ENCODE data around the gene KAZALD1.

- TF ChIP-seq CTCF (IDR thresholded peaks at IDR 0.05) (no peak), POLR2A (IDR thresholded peaks at IDR 0.05; ENCODE audit: low read depth) (no peak), POLR2AphosphoS5 (IDR thresholded peaks at IDR 0.05) (no peak)
These were observed 40.5 kb upstream of the KAZALD1 start for GRCh38 chr10:101021239-101021638.
